Lower lobe of right lung (tissue), 2 donors: Measurements from ENCODE around the gene MAML3. TPM values are rescaled to one million over a fixed set of nuclear protein-coding genes. Genes with fewer than 3 reads are reported as not detected.

ENCODE experiments used
- ATAC-seq, 2 donors: fragments of 200-7000 bp; cut with Tn5 transposase; one replicate each; pipeline ENCODE4 v1.9.1; 2020 to 2022; ENCODE audit warnings: mild to moderate bottlenecking in 2 of 2, moderate library complexity in 2 of 2
- DNase-seq: peaks from one replicate; pipeline ENCODE4 v3.0.0-alpha.2; 2020
- H3K27ac ChIP-seq: fragments of 200-600 bp; one replicate; pipeline ENCODE4 v1.8.0; 2022
- H3K27me3 ChIP-seq: fragments of 200-600 bp; one replicate; pipeline ENCODE4 v1.8.0; 2022; ENCODE audit warnings: low read depth
- H3K36me3 ChIP-seq: fragments of 200-600 bp; one replicate; pipeline ENCODE4 v1.8.0; 2022; ENCODE audit warnings: mild to moderate bottlenecking
- H3K4me1 ChIP-seq: fragments of 200-600 bp; one replicate; pipeline ENCODE4 v1.8.0; 2022
- H3K4me3 ChIP-seq: fragments of 200-600 bp; one replicate; pipeline ENCODE4 v1.8.0; 2022; ENCODE audit warnings: mild to moderate bottlenecking
- H3K9me3 ChIP-seq: fragments of 200-600 bp; one replicate; pipeline ENCODE4 v1.8.0; 2022
- intact Hi-C: fragments of 100-400 bp; cut with DNase I; formaldehyde crosslinking; loops from one replicate; pipeline ENCODE4 v1.11.0; 2022
- long read RNA-seq: library from polyadenylated mRNA; unstranded; transcript quantifications from one replicate; pipeline ENCODE4 v2.0.0, GENCODE V29; 2021
- total RNA-seq: library from RNA; stranded (reverse); fragmentation: NEBNext Ultra II Directional; extraction: Animal tissue kit (Norgen Biotek cat#: 25700); gene quantifications from one replicate; pipeline ENCODE4 v1.2.1, GENCODE V29; 2021
- TF ChIP-seq, protein P1 (sequence below): fragments of 200-600 bp; IDR thresholded peaks from one replicate; pipeline ENCODE4 v1.8.0; 2022; ENCODE audit warnings: antibody characterized with exemption, mild to moderate bottlenecking
- donor health status: DM: no; HTN: yes; CAD: no; lungs with severe emphysema.

The MAML3 gene
- 12.5 TPM for total RNA-seq
- long read RNA-seq, partial matches to known transcripts = 1 of 18 reads
- long read RNA-seq, other reads (novel, unspliced or antisense) = 17 of 18 reads

DNA sequence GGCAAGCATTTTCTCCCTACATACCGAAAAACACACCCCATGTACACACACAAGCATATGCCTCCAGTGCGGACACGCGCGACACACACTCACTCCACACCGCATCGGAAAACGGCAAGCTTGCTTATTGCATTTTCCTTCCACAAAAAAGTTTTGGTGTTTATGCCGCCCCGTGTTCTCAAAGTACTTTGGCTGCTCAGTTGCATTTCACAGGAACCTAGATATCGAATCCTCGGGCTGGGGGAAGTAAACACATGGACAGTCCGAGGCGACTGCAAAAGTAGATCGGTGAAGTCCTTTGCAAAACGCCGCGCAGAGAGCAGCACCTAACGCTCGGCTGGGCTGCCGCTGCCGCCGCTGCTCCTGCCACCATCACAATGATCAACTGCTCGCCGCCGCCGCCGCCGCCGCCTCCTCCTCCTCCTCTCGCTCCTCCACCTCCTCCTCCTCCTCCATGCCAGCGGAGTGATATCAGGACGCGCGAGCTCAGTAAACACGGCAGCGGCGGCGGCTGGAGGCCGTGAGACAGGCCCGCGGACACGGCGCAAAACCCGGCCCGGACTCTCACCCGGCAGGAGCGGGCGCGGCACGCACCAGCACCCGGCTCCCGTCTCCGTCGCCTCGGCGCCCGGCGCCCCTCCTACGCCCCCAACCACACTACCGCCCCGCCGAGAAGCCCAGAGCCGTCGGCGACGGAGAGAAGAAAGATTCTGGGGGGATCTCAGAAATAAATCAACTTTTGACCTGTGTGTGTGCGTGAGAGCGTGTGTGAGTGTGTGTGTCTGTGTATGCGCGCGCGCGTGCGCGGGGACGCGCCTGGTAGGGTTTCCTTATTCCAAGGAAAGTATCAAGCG is at the start of gene MAML3:
Gene MAML3, minus strand, starts transcription at position 467 of the 854 bp plus-strand sequence. CDS start 857 bp downstream, outside the sequence.
- H3K27ac ChIP-seq = peak within 1 kb of the TSS; percentile 88
- H3K4me3 ChIP-seq = peak within 1 kb of the TSS; percentile 65
- peaks cover 17% of the 10 kb centered on the region for H3K4me1 ChIP-seq
- intact Hi-C loops = loop anchor here (10.0 kb wide), 1 partner anchor 91 kb away; no protein-coding TSS in a partner anchor
- H3K9me3 ChIP-seq = no peaks in the 10 kb centered on the region
- TF ChIP-seq, protein P1, sequence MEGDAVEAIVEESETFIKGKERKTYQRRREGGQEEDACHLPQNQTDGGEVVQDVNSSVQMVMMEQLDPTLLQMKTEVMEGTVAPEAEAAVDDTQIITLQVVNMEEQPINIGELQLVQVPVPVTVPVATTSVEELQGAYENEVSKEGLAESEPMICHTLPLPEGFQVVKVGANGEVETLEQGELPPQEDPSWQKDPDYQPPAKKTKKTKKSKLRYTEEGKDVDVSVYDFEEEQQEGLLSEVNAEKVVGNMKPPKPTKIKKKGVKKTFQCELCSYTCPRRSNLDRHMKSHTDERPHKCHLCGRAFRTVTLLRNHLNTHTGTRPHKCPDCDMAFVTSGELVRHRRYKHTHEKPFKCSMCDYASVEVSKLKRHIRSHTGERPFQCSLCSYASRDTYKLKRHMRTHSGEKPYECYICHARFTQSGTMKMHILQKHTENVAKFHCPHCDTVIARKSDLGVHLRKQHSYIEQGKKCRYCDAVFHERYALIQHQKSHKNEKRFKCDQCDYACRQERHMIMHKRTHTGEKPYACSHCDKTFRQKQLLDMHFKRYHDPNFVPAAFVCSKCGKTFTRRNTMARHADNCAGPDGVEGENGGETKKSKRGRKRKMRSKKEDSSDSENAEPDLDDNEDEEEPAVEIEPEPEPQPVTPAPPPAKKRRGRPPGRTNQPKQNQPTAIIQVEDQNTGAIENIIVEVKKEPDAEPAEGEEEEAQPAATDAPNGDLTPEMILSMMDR = no peak
- peak; percentile 96 for DNase-seq
- H3K27me3 ChIP-seq = no peaks in the 10 kb centered on the region
- ATAC-seq = peak; percentile 72 to 80
- no peaks in the 10 kb centered on the region for H3K36me3 ChIP-seq

DNA sequence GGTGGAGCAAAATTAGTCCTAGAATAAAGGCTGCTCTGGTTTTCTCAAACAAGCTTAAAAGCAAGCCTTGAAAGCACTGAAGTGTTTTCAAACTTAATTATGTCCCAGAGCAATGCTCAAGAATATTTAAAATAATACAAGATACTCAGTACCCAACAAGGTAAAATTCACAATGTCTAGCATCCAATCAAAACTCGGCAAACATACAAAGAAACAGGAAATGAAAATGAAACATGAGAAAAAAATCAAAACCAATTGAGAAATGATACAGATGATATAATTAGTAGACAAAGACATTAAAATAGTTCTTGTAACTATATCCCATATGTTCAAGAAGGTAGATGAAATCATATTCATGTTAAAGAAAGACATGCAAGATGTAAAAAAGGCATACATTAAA is 45.0 kb upstream of the MAML3 start:
- intact Hi-C loops = no loop called here
- Histone ChIP-seq H3K27me3 (no peaks in the 10 kb centered on the region), H3K27ac (no peak overlapping the region), H3K9me3 (no peaks in the 10 kb centered on the region), H3K4me3 (no peak overlapping the region), H3K36me3 (no peaks in the 10 kb centered on the region), H3K4me1 (no peaks in the 10 kb centered on the region)
- no peak for DNase-seq
- no peak for ATAC-seq
- TF ChIP-seq, protein P1 = no peak

DNA sequence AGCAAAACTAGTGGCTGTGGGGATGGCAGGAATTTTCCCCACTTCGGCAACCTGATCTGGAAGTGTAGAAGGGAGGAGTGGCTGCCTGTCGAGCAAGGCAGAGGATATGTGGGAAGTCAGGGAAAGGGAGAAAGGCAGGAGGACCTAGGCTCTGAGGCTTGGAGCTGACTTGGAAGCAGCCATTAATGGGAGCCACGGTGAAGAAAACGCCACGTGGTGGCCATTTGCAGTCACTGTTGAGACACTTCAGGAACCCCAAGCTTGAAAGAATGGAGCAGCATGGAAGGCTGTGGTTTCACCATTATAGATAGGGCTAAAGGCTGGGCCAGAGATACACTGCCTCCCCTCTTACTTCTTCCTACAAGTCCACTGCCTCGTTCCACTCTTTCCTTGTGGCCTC is 41.8 kb upstream of the MAML3 start:
- intact Hi-C loops = no loop called here
- no peaks in the 10 kb centered on the region for H3K27me3 ChIP-seq
- H3K4me1 ChIP-seq = no peaks in the 10 kb centered on the region
- H3K36me3 ChIP-seq = no peaks in the 10 kb centered on the region
- no peaks in the 10 kb centered on the region for H3K9me3 ChIP-seq
- DNase-seq (no peak), ATAC-seq (no peak)
- H3K27ac ChIP-seq = no peak overlapping the region
- TF ChIP-seq, protein P1 = no peak
- H3K4me3 ChIP-seq = no peak overlapping the region

DNA sequence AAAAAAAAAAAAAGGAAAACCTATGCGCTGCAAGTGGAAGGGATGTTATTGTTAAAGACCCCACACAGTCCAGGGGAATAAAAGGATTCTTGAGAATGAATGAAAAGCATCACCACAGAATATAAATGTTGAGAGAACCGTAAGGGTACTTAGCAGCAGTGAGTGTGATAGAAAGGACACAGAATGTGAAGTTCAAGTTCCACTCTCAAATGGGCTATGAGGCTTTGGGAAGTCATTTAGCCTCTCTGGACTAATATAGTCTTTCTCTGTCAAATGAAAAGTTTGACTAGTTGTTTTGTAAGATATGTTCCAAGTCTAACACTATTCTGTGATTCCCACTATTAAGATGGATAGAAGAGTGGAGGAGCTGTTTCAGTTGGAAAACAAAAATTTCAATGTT is 35.8 kb upstream of the MAML3 start:
- intact Hi-C loops = no loop called here
- Histone ChIP-seq H3K4me1 (peaks cover 15% of the 10 kb centered on the region), H3K36me3 (no peaks in the 10 kb centered on the region), H3K27me3 (no peaks in the 10 kb centered on the region), H3K27ac (no peak overlapping the region), H3K4me3 (no peak overlapping the region), H3K9me3 (no peaks in the 10 kb centered on the region)
- ATAC-seq (peak in 1 of 2 donors; percentile 14), DNase-seq (no peak)
- TF ChIP-seq, protein P1 = no peak

DNA sequence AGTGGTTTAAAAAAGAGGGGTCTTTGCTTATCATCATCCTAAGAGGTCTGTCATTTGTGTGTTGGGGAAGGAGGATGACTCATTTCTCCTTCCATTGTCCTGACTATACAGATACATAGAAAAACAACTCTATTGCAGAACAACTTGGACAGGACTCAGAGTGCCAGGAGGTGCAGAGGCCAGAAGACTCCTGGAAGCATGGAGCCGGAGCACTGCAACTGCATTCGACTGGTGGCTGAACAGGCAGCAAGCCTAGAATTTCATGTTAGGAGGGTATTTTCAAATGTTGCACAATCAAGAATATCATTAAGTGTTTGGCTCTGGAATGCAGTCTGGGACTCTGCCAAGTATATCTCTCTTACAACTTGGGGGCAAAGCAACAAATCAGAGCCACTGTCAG is 35.0 kb upstream of the MAML3 start:
- intact Hi-C loops = no loop called here
- Histone ChIP-seq H3K27ac (no peak overlapping the region), H3K4me1 (peaks cover 15% of the 10 kb centered on the region), H3K27me3 (no peaks in the 10 kb centered on the region), H3K9me3 (no peaks in the 10 kb centered on the region), H3K4me3 (no peak overlapping the region), H3K36me3 (no peaks in the 10 kb centered on the region)
- TF ChIP-seq, protein P1 = no peak
- DNase-seq (peak; percentile 49), ATAC-seq (peak; percentile 70 to 75)
